IgD-negative memory B cell (primary cell): ENCODE measurements around the gene GPC5. TPM values are rescaled to one million over a fixed set of nuclear protein-coding genes. Genes with fewer than 3 reads are reported as not detected.

Experiments
- H3K27ac Mint-ChIP-seq, 3 donors: one replicate each; pipeline ENCODE4 v1.8.0; 2020 to 2022; ENCODE audit warnings: mild to moderate bottlenecking in 3 of 3, mixed read lengths in 3 of 3, moderate library complexity in 1 of 3
- H3K27me3 Mint-ChIP-seq: one replicate; pipeline ENCODE4 v1.8.0; 2021; ENCODE audit warnings: mixed read lengths
- H3K36me3 Mint-ChIP-seq: one replicate; pipeline ENCODE4 v1.8.0; 2020; ENCODE audit warnings: mild to moderate bottlenecking, mixed read lengths
- H3K4me1 Mint-ChIP-seq, 3 donors: one replicate each; pipeline ENCODE4 v1.8.0; 2020 to 2022; ENCODE audit warnings: mixed read lengths in 3 of 3, mild to moderate bottlenecking in 1 of 3
- H3K4me3 Mint-ChIP-seq, 4 donors: one replicate each; pipeline ENCODE4 v1.8.0; 2020 to 2022; ENCODE audit warnings: mild to moderate bottlenecking in 4 of 4, mixed read lengths in 4 of 4, moderate library complexity in 3 of 4
- H3K9me3 Mint-ChIP-seq, 3 donors: one replicate each; pipeline ENCODE4 v1.8.0; 2020 to 2021; ENCODE audit warnings: mixed read lengths in 3 of 3, mild to moderate bottlenecking in 1 of 3
- polyA plus RNA-seq: library from polyadenylated mRNA; unstranded; fragments of 300-500 nt; fragmentation: Illumina TruSeq; gene quantifications from one replicate; pipeline ENCODE4 v1.2.3, GENCODE V29; 2021

The GPC5 gene
- polyA plus RNA-seq, 1 donor from 2014 or later, result 0.24 TPM

- no peak overlapping the region for H3K4me3 Mint-ChIP-seq
- no peak overlapping the region for H3K27ac Mint-ChIP-seq
- peaks cover 0 to 24% (median 8%) of the 10 kb centered on the region in 3 donors for H3K9me3 Mint-ChIP-seq
- no peaks in the 10 kb centered on the region for H3K27me3 Mint-ChIP-seq
- H3K36me3 Mint-ChIP-seq, result no peaks in the 10 kb centered on the region
- no peaks in the 10 kb centered on the region for H3K4me1 Mint-ChIP-seq
Measured at GRCh38 chr13:92901739-92902138, 1503.3 kb downstream of the GPC5 start.

- H3K9me3 Mint-ChIP-seq, result peaks cover 0 to 8% (median 4%) of the 10 kb centered on the region in 3 donors
- H3K36me3 Mint-ChIP-seq, result no peaks in the 10 kb centered on the region
- peaks cover 0 to 1% (median 0%) of the 10 kb centered on the region in 3 donors for H3K4me1 Mint-ChIP-seq
- H3K4me3 Mint-ChIP-seq, result peak overlapping the region in 1 of 4 donors; percentile 63
- no peak overlapping the region for H3K27ac Mint-ChIP-seq
- H3K27me3 Mint-ChIP-seq, result no peaks in the 10 kb centered on the region
Measured at GRCh38 chr13:92912629-92913028, 1514.2 kb downstream of the GPC5 start.

GRCh38 chr13:92913840-92914239 is 1515.4 kb downstream of the GPC5 start:
- H3K27me3 Mint-ChIP-seq, result no peaks in the 10 kb centered on the region
- H3K4me3 Mint-ChIP-seq, result no peak overlapping the region
- no peak overlapping the region for H3K27ac Mint-ChIP-seq
- H3K9me3 Mint-ChIP-seq, result peaks cover 0 to 8% (median 4%) of the 10 kb centered on the region in 3 donors
- H3K4me1 Mint-ChIP-seq, result peaks cover 0 to 1% (median 0%) of the 10 kb centered on the region in 3 donors
- no peaks in the 10 kb centered on the region for H3K36me3 Mint-ChIP-seq

Other genes starting within 250 kb of the GPC5 start
- 0.16 TPM for gene MIR17HG, start 50.9 kb upstream of the GPC5 start, polyA plus RNA-seq